ENCODE data around the gene DOCK4. TPM values are rescaled to one million over a fixed set of nuclear protein-coding genes. Genes with fewer than 3 reads are reported as not detected.

The DOCK4 gene
- total RNA-seq, 1 donor from 2014 or later, result 6.5 TPM

- no peak for ATAC-seq
Observed at GRCh38 chr7:112073530-112073929, 132.7 kb downstream of the DOCK4 start.

GRCh38 chr7:112072541-112073245 is 133.5 kb downstream of the DOCK4 start:
- no peak for ATAC-seq

- no peak for ATAC-seq
Observed at GRCh38 chr7:112071856-112072255, 134.3 kb downstream of the DOCK4 start.

GRCh38 chr7:112070674-112071256 is 135.4 kb downstream of the DOCK4 start:
- no peak for ATAC-seq

- ATAC-seq, result no peak
Observed at GRCh38 chr7:112069879-112070321, 136.3 kb downstream of the DOCK4 start.

- ATAC-seq, result no peak
Observed at GRCh38 chr7:112068967-112069366, 137.2 kb downstream of the DOCK4 start.

GRCh38 chr7:112067632-112068540 is 138.3 kb downstream of the DOCK4 start:
- no peak for ATAC-seq

GRCh38 chr7:112067200-112067599 is 139.0 kb downstream of the DOCK4 start:
- ATAC-seq, result no peak

- no peak for ATAC-seq
Observed at GRCh38 chr7:112065758-112066157, 140.4 kb downstream of the DOCK4 start.

- no peak for ATAC-seq
Observed at GRCh38 chr7:112064627-112065385, 141.4 kb downstream of the DOCK4 start.

- no peak for ATAC-seq
Observed at GRCh38 chr7:112063974-112064373, 142.2 kb downstream of the DOCK4 start.

- ATAC-seq, result no peak
Observed at GRCh38 chr7:112061051-112061450, 145.1 kb downstream of the DOCK4 start.

GRCh38 chr7:112060625-112061024 is 145.6 kb downstream of the DOCK4 start:
- no peak for ATAC-seq

- no peak for ATAC-seq
Observed at GRCh38 chr7:112059675-112060074, 146.5 kb downstream of the DOCK4 start.

- no peak for ATAC-seq
Observed at GRCh38 chr7:112058686-112059085, 147.5 kb downstream of the DOCK4 start.

- ATAC-seq, result peak; percentile 80
Observed at GRCh38 chr7:112056409-112056808, 149.8 kb downstream of the DOCK4 start.

- no peak for ATAC-seq
Observed at GRCh38 chr7:112053737-112054069, 152.5 kb downstream of the DOCK4 start.

GRCh38 chr7:112052993-112053736 is 153.0 kb downstream of the DOCK4 start:
- no peak for ATAC-seq

- no peak for ATAC-seq
Observed at GRCh38 chr7:112052498-112052897, 153.7 kb downstream of the DOCK4 start.

- no peak for ATAC-seq
Observed at GRCh38 chr7:112050250-112050881, 155.8 kb downstream of the DOCK4 start.

- ATAC-seq, result no peak
Observed at GRCh38 chr7:112049555-112050249, 156.5 kb downstream of the DOCK4 start.
